ENCODE results near the gene PSMD1.

The PSMD1 gene

DNA sequence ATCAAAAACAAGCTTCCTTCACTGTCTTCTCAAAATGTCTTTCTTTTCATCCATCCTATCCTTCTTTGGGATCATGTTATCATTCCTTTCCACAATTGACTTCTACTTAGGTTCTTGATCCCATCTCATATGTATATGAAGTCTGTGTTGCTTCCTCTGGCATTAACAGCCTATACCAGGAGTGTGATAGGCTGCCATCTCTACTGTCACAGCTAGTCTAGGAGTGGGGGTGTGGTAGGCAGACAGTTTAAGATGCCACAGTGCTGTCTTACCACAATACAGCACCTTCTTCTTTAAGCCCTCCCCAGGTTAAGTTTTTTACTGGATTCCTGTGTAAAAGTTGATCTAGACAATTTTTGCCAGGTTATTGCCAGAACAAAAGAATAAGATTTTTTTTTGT is 71.9 kb downstream of the PSMD1 start:
- DNase-seq: no peak
- Histone ChIP-seq H3K27me3 (no peaks in the 10 kb centered on the region), H3K36me3 (no peaks in the 10 kb centered on the region), H3K4me3 (ENCODE audit: low read depth, low read length) (no peak overlapping the region), H3K9me3 (no peaks in the 10 kb centered on the region), H3K4me1 (no peaks in the 10 kb centered on the region; the same call in 1 of the 2 replicates)
- TF ChIP-seq CTCF (IDR thresholded peaks at IDR 0.05; ENCODE audit: low read depth, low read length): no peak

DNA sequence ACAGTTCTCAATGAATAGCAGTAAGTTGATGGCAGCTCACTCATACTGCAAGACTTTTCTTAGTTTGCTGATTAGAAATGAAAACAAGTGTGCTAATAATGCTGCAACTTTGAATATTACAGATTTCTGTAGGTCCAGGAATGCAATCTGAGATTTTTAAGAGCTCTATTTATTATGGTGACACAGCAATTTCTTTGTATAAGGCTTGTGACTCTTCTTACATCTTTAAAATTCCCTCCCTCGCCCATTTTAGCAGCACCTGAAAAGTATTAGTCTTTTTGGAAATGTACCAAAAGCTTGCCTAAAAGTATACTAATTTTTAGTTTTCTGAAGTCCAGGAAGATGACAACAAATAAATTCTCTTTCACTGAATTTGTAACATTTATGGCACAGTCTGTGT is 72.5 kb downstream of the PSMD1 start:
- Histone ChIP-seq H3K4me1 (no peaks in the 10 kb centered on the region; the same call in 1 of the 2 replicates), H3K4me3 (ENCODE audit: low read depth, low read length) (no peak overlapping the region), H3K27me3 (no peaks in the 10 kb centered on the region), H3K9me3 (no peaks in the 10 kb centered on the region), H3K36me3 (no peaks in the 10 kb centered on the region)
- no peak for TF ChIP-seq CTCF (IDR thresholded peaks at IDR 0.05; ENCODE audit: low read depth, low read length)
- DNase-seq: no peak

- no peak for DNase-seq
- TF ChIP-seq CTCF (IDR thresholded peaks at IDR 0.05; ENCODE audit: low read depth, low read length): no peak
- H3K9me3 ChIP-seq: no peaks in the 10 kb centered on the region
- H3K4me3 ChIP-seq (ENCODE audit: low read depth, low read length): no peak overlapping the region
- H3K4me1 ChIP-seq: no peaks in the 10 kb centered on the region; the same call in none of the 2 replicates
- no peaks in the 10 kb centered on the region for H3K27me3 ChIP-seq
- no peaks in the 10 kb centered on the region for H3K36me3 ChIP-seq
Observed at GRCh38 chr2:231130336-231131056, 73.8 kb downstream of the PSMD1 start.

DNA sequence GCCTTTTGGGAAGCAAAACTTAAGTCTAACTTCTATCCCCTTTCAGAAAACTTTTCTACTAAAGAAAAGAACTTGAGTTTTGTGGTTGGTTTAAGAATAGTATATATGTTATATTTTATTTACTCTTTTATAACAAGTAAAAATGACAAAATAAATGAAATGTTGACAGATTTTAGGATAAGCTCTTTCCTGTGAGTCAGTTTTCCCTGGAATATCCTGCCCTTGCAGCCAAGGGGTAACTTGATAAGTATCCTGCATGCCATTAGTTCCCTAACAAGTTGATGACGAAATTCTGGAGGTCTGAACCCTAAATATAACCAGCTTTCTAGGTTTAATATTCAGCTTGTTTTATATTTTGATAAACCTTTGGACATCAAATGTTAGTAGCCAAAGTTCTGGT is 75.5 kb downstream of the PSMD1 start:
- Histone ChIP-seq H3K4me1 (no peaks in the 10 kb centered on the region; the same call in none of the 2 replicates), H3K9me3 (no peaks in the 10 kb centered on the region), H3K27me3 (no peaks in the 10 kb centered on the region), H3K36me3 (no peaks in the 10 kb centered on the region), H3K4me3 (ENCODE audit: low read depth, low read length) (no peak overlapping the region)
- no peak for TF ChIP-seq CTCF (IDR thresholded peaks at IDR 0.05; ENCODE audit: low read depth, low read length)
- DNase-seq: no peak

DNA sequence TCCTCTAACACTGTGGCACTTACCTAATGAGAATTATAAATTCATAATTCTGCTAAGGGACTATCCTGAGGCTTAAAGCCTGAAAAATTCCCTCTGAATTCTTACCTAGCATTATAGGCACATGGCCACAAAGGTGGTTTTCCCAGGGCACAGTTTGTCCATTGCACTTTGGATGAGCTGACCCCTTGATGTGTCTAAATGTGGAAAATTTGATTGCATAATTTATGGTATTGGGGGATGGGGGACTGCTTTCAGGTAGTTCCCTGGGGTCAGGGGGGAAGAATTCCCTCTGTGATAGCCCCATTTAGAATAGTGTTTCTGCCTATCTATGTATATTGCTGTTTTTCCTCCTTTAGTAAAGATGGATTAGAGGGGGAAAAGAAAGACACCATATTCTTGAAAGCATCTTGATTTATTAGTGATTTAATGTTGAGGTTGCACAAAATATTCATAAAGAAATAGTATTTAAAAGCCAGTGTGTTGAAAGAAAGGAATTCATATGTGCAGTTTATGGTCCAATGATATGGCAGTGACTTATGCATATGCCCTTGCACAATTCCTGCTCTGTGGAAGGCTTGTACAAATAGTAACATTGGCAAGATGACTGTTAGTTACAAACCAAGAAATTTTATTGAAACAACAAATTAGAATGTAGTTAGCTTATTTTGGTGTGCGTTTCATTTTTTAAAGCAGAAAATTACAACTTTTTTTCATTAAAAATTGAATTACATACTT is 76.9 kb downstream of the PSMD1 start:
- H3K4me3 ChIP-seq (ENCODE audit: low read depth, low read length): no peak overlapping the region
- no peaks in the 10 kb centered on the region for H3K9me3 ChIP-seq
- DNase-seq: no peak
- H3K36me3 ChIP-seq: no peaks in the 10 kb centered on the region
- no peak for TF ChIP-seq CTCF (IDR thresholded peaks at IDR 0.05; ENCODE audit: low read depth, low read length)
- no peaks in the 10 kb centered on the region for H3K27me3 ChIP-seq
- no peaks in the 10 kb centered on the region; the same call in none of the 2 replicates for H3K4me1 ChIP-seq
